Ovary (tissue), 3 donors: Measurements from ENCODE around the gene HSPA12B.

Experiments used
- CTCF ChIP-seq, 3 donors: fragments of 450-650 bp in 2 of 3; fragments of 200-600 bp in 1 of 3; IDR thresholded peaks; one replicate each; pipeline versions ENCODE4 v1.5.1 to v1.8.0; 2016 to 2022; ENCODE audit warnings: antibody characterized with exemption in 3 of 3, mild to moderate bottlenecking in 1 of 3
- POLR2A ChIP-seq: fragments of 450-650 bp; IDR thresholded peaks from one replicate; pipeline ENCODE4 v1.6.1; 2017; ENCODE audit warnings: antibody characterized with exemption, mild to moderate bottlenecking, moderate library complexity
- donor health status: DM: no; HTN: no; CAD: no.

GRCh38 chr20:3775457-3776108 lies 43.1 kb downstream of the HSPA12B start:
- TF ChIP-seq CTCF (IDR thresholded peaks at IDR 0.05) (no peak), POLR2A (no peak)
